Measurements from ENCODE around the gene CD83.
"Not testable (repeated sequence)": the region's sequence is repeated elsewhere in the genome, so short reads cannot be mapped to it uniquely, and the experiment has no call there.

The CD83 gene

DNA sequence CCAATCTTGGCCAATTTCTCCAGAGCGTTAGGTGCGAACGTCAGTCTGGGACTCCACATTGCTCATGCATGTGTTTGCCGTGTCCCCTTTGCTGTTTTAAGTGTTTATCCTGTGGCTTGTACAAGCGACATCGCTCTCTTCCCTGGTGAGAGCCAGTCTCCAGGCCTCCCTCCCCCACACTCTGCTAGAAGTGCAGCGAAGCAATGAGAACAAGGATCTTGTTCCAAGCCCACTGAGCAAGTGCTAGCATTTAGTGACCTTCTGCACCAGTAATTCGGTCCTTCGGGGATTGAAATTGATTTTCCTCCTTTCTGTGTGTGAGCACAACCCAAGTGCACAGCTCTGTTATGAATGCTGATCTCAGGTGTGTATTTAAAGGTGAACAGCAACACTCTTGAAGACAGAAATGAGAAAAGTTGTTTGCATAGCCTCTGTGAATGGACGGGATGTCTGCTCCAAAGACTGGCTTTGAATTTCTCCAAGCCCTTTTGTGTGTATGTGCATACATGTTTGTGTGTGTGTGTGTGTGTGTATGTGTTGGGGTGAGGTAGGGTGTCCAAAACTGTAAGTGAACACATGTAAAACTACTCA lies 29.0 kb downstream of the CD83 start:
- no peak for DNase-seq (ENCODE audit: low read depth in 2 of 3, low spot score in 1 of 3)

GRCh38 chr6:14147891-14148290 lies 30.3 kb downstream of the CD83 start:
- no peak for DNase-seq (ENCODE audit: low read depth in 2 of 3, low spot score in 1 of 3)

DNA sequence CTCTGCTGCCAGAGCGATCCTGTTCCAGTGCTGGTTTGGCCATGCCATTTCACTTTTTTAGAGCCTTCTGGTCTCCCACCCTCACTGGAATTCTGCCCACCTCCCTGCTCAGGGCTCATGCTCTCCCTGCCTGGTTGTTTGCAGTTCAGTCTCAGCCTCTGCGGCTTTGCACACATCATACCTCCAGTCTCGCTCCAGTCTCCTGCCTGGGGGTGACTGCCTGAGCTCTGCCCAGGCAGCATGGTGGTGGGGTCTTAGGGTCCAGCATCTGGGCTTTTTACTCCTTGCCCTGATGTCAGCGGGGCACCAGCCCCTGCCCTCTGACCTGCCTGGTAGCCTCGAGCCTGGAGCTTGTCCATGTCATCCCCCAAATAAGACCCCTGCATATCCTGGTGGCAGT lies 30.9 kb downstream of the CD83 start:
- no peak for DNase-seq (ENCODE audit: low read depth in 2 of 3, low spot score in 1 of 3)

DNA sequence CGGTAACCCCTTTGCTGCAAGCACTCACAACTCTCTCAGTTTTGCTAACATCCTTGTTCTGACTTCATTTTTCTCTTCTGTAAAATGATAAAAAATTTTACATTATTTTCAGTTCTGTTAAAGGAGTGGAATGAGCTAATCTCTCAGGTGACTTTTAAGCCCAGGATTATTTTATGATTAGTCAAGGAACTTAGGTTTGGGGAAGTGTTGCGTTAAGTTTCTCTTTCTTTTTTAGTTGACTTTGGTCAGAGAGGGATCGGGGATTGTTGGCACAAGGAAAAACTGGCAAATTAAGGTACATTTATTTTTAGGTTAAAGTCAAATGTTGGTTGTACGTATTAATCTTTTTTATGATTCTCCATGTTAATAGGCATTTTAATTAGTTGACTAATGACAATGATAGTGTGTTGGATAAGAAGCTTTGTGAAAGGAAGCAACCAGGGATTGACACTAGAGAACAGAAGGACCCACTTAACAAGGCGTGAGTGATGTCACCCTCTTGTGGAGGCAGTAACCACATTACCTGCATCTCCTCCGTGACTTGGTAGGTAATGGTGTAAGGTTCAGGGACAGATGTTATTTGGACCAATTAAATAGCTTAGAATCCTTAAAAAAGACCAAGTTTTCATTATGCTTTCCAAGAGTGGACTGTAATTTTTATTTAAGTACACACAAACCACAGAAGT lies 31.6 kb downstream of the CD83 start:
- no peak for DNase-seq (ENCODE audit: low read depth in 2 of 3, low spot score in 1 of 3)

- DNase-seq (ENCODE audit: low read depth in 2 of 3, low spot score in 1 of 3): no peak
Measured at GRCh38 chr6:14149739-14150130, 32.2 kb downstream of the CD83 start.

GRCh38 chr6:14151300-14151699 lies 33.7 kb downstream of the CD83 start:
- not testable (repeated sequence) for DNase-seq (ENCODE audit: low read depth in 2 of 3, low spot score in 1 of 3)

GRCh38 chr6:14151773-14152172 lies 34.2 kb downstream of the CD83 start:
- no peak for DNase-seq (ENCODE audit: low read depth in 2 of 3, low spot score in 1 of 3)

DNA sequence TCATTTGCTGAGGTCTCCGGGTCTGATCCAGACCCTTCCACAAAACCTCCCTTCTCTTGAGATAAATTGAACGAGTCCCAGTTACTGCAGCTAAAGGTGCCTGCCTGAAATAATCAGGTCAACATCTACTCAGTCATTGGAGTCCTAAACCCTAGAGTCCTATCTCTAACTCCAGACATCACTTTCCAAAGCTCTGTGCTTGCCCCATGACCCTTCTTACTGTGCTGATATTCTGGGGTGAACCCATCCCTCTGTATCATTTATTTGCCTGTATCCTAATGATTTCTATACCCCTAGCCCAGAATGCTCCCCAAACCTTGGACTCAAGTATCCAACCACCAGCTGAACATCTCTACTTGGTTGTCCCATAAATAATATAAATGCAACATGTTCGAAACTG lies 35.7 kb downstream of the CD83 start:
- no peak for DNase-seq (ENCODE audit: low read depth in 2 of 3, low spot score in 1 of 3)

DNA sequence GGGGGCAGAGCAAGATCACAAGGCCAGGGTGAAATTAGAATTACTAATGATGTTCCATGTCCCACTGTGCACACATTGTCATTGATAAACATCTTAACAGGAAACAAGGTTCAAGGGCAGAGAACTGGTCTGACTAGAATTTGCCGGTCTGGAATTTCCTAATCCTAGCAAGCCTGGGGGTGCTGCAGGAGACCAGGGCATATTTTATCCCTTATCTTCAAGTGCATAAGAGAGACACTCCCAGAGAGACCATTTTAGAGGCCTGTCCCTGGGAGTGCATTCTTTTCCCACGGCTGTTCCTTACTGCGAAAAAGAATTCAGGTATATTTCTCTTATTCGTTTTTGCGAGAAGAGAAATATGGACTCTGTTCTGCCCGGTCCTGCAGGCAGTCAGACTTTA lies 41.5 kb downstream of the CD83 start:
- no peak for DNase-seq (ENCODE audit: low read depth in 2 of 3, low spot score in 1 of 3)

DNA sequence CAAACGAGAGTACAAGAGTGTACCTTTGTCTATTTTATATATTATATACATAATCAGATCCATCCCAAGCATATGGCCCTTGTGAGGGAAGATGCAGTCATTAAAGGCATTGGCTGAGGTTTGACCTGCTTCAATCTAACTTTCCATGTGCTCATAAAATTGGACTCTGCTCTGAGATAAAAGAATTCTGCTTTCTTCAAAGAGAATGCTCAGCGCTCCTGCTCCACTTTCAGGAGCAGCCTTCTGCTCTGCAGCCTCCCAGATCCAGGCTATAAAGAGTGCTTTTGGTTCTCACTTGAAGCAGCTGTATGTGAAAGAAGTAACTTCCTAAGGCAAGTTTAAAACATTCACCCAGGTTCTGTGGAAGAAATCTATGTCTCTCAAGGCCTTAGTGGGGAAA lies 45.3 kb downstream of the CD83 start:
- DNase-seq (ENCODE audit: low read depth in 2 of 3, low spot score in 1 of 3): no peak

GRCh38 chr6:14165091-14165490 lies 47.5 kb downstream of the CD83 start:
- DNase-seq (ENCODE audit: low read depth in 2 of 3, low spot score in 1 of 3): no peak

DNA sequence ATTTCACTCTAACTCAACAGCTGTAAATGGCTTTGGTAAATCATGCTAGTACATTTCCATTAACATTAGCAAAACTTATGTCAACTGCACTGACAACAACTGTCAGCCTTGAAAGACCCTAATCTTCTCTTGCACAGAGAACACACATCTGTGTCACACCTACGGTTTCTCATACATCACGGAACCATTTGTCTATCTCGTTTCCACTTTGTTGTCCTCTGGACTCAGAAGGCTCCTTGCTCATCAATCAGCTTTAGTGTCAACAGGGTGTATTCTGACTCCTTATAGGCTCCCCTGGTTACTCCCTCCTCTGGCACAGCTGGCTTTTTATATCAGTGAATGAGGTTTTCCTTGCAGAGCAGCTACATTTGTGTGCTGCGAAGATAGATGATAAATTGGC lies 49.3 kb downstream of the CD83 start:
- DNase-seq (ENCODE audit: low read depth in 2 of 3, low spot score in 1 of 3): no peak

DNA sequence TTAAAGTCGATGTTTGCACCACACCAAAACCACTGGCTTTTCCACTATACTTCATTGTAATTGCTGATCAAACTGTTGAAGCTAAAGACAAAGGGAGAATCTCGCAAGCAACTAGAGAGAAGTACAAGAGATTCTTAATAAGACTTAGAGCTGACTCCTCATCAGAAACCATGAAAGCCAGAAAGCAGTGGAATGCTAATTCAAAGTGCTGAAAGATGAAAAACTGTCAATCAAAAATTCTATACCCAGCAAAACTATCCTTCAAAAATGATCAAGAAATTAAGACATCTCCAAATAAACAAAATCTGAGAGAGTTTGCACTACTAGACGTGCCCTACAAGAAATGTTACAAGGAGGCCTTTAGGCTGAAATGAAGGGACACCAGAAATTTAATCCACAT lies 52.6 kb downstream of the CD83 start:
- no peak for DNase-seq (ENCODE audit: low read depth in 2 of 3, low spot score in 1 of 3)

DNA sequence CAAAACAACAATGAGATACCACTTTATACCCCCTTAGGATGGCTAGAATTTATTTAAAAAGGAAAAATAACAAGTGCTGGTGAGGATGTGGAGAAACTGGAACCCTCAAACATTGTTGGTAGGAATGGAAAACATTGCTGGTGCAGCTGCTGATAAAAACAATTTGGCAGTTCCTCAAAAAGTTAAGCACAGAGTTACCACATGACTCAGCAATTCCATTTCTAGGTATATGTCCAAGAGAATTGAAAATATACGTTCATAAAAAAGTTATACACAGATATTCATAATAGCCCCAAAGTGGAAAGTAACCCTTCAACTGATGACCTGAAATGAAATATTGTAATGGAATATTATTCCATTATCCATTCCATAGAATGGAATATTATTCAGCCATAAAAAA lies 55.0 kb downstream of the CD83 start:
- no peak for DNase-seq (ENCODE audit: low read depth in 2 of 3, low spot score in 1 of 3)

DNA sequence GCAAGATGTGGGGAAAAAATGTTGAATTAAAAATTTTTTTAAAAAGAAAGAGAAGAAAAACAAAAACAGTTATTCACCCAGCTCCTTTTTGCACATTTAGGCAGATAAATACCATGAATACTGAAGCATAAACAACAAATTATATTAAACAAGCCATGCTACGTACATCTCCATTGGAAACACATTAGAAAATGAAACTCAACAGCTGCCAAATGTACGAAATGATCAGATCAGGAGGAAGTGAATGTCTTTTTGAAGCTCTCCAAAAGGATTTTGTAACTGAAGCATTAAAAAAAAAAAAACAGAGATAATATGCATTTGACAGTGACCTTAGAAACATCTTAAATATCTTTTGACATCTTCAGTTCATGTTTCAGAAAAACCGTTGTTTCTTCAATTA lies 56.7 kb downstream of the CD83 start:
- no peak for DNase-seq (ENCODE audit: low read depth in 2 of 3, low spot score in 1 of 3)

GRCh38 chr6:14174996-14175395 lies 57.4 kb downstream of the CD83 start:
- no peak for DNase-seq (ENCODE audit: low read depth in 2 of 3, low spot score in 1 of 3)

- no peak for DNase-seq (ENCODE audit: low read depth in 2 of 3, low spot score in 1 of 3)
Measured at GRCh38 chr6:14176429-14176828, 58.9 kb downstream of the CD83 start.

DNA sequence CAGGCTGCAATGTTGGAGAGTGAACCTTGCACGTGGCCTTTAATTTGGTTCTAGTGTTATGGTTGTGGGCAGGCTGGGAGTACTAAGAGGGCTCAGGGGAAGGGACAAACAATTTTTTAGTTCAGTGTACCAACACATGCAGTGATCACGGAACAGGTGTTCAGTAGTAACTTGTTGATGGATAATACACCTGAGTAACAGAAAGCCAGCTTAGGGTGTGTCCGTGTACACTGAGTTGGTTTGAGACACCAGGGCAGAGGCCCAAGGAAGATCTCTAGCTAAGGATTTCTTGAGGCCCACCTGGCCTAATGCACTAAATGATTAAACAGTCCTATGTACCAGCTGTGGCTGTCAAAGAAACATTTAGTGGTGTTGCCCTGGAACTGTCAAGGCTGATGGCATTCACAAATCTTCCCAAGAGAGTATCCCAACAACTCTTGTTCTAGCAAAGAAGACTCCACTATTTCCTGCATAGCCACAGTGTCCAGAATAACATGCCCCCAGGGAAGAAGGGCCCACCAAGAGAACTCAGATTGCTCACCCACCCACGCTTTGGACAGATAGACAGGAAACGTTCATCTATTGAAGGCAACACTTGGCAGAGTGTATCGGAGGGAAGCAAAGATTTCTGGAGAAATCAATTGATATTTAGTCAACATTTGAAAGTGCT lies 60.0 kb downstream of the CD83 start:
- no peak for DNase-seq (ENCODE audit: low read depth in 2 of 3, low spot score in 1 of 3)

- DNase-seq (ENCODE audit: low read depth in 2 of 3, low spot score in 1 of 3): no peak
Measured at GRCh38 chr6:14178083-14178445, 60.5 kb downstream of the CD83 start.

- no peak for DNase-seq (ENCODE audit: low read depth in 2 of 3, low spot score in 1 of 3)
Measured at GRCh38 chr6:14180609-14181008, 63.0 kb downstream of the CD83 start.

DNA sequence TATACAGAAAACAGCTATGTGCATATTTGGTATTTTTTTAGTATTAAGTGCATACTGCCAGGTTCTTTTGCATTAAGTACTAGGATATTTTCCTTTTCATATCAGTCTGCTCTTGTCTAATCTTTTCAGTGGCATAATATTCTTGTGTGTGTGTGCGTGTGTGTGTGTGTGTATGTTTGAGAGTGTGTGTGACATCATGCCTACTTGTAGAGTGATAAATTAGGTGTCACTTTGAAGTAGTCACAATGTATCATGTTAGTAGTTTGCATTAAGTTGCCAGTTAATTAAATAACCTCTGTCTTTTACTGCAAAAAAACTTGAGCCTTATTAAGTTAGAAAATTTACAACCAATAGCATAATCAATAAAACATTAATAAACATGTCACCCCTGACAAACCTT lies 65.3 kb downstream of the CD83 start:
- DNase-seq (ENCODE audit: low read depth in 2 of 3, low spot score in 1 of 3): no peak
